ENCODE results near the gene LRP1. TPM values are rescaled to one million over a fixed set of nuclear protein-coding genes. Genes with fewer than 3 reads are reported as not detected.

The LRP1 gene
- total and polyA plus RNA-seq, 2 of the 13 experiments (the other 11 are each of a cell fraction or from before 2014, with no cell fraction given), result 14.7 to 30.8 TPM

- TF ChIP-seq, protein P1, sequence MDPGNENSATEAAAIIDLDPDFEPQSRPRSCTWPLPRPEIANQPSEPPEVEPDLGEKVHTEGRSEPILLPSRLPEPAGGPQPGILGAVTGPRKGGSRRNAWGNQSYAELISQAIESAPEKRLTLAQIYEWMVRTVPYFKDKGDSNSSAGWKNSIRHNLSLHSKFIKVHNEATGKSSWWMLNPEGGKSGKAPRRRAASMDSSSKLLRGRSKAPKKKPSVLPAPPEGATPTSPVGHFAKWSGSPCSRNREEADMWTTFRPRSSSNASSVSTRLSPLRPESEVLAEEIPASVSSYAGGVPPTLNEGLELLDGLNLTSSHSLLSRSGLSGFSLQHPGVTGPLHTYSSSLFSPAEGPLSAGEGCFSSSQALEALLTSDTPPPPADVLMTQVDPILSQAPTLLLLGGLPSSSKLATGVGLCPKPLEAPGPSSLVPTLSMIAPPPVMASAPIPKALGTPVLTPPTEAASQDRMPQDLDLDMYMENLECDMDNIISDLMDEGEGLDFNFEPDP (CRISPR knock-in tag; conservative IDR thresholded peaks at IDR 0.05), result 0 out of 2 replicates have a peak, but pooled peaks have one; percentile 53
- TF ChIP-seq, protein P2, sequence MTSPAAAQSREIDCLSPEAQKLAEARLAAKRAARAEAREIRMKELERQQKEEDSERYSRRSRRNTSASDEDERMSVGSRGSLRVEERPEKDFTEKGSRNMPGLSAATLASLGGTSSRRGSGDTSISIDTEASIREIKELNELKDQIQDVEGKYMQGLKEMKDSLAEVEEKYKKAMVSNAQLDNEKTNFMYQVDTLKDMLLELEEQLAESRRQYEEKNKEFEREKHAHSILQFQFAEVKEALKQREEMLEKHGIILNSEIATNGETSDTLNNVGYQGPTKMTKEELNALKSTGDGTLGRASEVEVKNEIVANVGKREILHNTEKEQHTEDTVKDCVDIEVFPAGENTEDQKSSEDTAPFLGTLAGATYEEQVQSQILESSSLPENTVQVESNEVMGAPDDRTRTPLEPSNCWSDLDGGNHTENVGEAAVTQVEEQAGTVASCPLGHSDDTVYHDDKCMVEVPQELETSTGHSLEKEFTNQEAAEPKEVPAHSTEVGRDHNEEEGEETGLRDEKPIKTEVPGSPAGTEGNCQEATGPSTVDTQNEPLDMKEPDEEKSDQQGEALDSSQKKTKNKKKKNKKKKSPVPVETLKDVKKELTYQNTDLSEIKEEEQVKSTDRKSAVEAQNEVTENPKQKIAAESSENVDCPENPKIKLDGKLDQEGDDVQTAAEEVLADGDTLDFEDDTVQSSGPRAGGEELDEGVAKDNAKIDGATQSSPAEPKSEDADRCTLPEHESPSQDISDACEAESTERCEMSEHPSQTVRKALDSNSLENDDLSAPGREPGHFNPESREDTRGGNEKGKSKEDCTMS (CRISPR knock-in tag; conservative IDR thresholded peaks at IDR 0.05), result no peak
- TF ChIP-seq KLF11 (CRISPR knock-in tag; IDR thresholded peaks at IDR 0.05) (0 out of 2 replicates have a peak, but pooled peaks have one; percentile 40), SP4 (CRISPR knock-in tag; IDR thresholded peaks at IDR 0.05) (peak; percentile 25; the same call in 1 of the 2 replicates), EP300 (IDR thresholded peaks at IDR 0.05; ENCODE audit: low read depth in 2 of 2, low read length in 2 of 2) (peak in 1 of 2 experiments; percentile 25; a peak in 1 of 4 replicates), EP300 (CRISPR knock-in tag; IDR thresholded peaks at IDR 0.05; ENCODE audit: borderline replicate concordance) (no peak), ZNF256 (CRISPR knock-in tag; conservative IDR thresholded peaks at IDR 0.05) (no peak), TSC22D2 (CRISPR knock-in tag; IDR thresholded peaks at IDR 0.05; ENCODE audit: borderline replicate concordance) (no peak), DNMT1 (CRISPR knock-in tag; IDR thresholded peaks at IDR 0.05) (no peak), ZNF563 (CRISPR knock-in tag; IDR thresholded peaks at IDR 0.05) (0 out of 2 replicates have a peak, but pooled peaks have one; percentile 11), HDAC1 (CRISPR knock-in tag; IDR thresholded peaks at IDR 0.05) (peak; percentile 59), RBFOX2 (IDR thresholded peaks at IDR 0.05; ENCODE audit: low read depth, low read length) (0 out of 2 replicates have a peak, but pooled peaks have one; percentile 46), ZNF24 (IDR thresholded peaks at IDR 0.05) (no peak), DRAP1 (CRISPR knock-in tag; IDR thresholded peaks at IDR 0.05) (peak; percentile 61), ZC3H13 (CRISPR knock-in tag; IDR thresholded peaks at IDR 0.05) (0 out of 2 replicates have a peak, but pooled peaks have one; percentile 10), ZNF263 (CRISPR knock-in tag; IDR thresholded peaks at IDR 0.05) (0 out of 2 replicates have a peak, but pooled peaks have one; percentile 4), SP5 (CRISPR knock-in tag; IDR thresholded peaks at IDR 0.05; ENCODE audit: borderline replicate concordance, low read depth) (peak; percentile 25; the same call in 1 of the 2 replicates), NFE2L1 (CRISPR knock-in tag; IDR thresholded peaks at IDR 0.05; ENCODE audit: borderline replicate concordance) (no peak)
- TF ChIP-seq, protein P3, sequence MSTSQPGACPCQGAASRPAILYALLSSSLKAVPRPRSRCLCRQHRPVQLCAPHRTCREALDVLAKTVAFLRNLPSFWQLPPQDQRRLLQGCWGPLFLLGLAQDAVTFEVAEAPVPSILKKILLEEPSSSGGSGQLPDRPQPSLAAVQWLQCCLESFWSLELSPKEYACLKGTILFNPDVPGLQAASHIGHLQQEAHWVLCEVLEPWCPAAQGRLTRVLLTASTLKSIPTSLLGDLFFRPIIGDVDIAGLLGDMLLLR (CRISPR knock-in tag; IDR thresholded peaks at IDR 0.05), result 0 out of 2 replicates have a peak, but pooled peaks have one; percentile 31
- TF ChIP-seq, protein P4, sequence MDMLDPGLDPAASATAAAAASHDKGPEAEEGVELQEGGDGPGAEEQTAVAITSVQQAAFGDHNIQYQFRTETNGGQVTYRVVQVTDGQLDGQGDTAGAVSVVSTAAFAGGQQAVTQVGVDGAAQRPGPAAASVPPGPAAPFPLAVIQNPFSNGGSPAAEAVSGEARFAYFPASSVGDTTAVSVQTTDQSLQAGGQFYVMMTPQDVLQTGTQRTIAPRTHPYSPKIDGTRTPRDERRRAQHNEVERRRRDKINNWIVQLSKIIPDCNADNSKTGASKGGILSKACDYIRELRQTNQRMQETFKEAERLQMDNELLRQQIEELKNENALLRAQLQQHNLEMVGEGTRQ (IDR thresholded peaks at IDR 0.05; ENCODE audit: low read depth, low read length), result no peak
- TF ChIP-seq, protein P4 (CRISPR knock-in tag; IDR thresholded peaks at IDR 0.05; ENCODE audit: borderline replicate concordance), result peak; percentile 19; the same call in 1 of the 2 replicates
Observed at GRCh38 chr12:57110104-57111030, 17.9 kb upstream of the LRP1 start (continued).

Data from HepG2 (cell line).